ENCODE data around the gene HPSE. TPM values are rescaled to one million over a fixed set of nuclear protein-coding genes. Genes with fewer than 3 reads are reported as not detected.
A peak's percentile ranks its signal among the peaks of the same experiment; 100 is the strongest.

HPSE gene
- total and polyA plus RNA-seq, 9 of the 15 experiments (the other 6 are each of a cell fraction or from before 2014, with no cell fraction given): 0.01 to 0.42 (median 0.14) TPM; not detected in 1

DNA sequence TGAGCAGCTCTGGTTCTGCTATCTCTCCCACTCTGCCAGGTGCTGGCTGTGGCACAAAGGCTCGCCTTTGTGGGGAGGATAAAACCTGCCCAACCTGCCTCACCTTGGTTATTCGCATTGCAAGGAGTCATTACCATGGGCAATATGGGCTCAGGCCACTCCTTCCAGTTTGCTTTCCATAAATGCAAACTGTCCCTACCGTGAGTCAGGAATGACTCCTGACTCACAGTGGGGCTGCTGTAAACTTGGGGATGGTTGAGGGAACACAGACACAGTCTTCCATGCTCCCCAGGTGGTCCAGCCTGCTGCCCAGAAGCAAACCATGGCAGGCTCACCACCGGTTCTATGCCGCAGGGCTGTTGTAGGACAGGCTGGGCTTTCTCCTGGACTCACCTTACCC, 86.2 kb downstream of the HPSE start (continued):
- TF ChIP-seq, protein P1, sequence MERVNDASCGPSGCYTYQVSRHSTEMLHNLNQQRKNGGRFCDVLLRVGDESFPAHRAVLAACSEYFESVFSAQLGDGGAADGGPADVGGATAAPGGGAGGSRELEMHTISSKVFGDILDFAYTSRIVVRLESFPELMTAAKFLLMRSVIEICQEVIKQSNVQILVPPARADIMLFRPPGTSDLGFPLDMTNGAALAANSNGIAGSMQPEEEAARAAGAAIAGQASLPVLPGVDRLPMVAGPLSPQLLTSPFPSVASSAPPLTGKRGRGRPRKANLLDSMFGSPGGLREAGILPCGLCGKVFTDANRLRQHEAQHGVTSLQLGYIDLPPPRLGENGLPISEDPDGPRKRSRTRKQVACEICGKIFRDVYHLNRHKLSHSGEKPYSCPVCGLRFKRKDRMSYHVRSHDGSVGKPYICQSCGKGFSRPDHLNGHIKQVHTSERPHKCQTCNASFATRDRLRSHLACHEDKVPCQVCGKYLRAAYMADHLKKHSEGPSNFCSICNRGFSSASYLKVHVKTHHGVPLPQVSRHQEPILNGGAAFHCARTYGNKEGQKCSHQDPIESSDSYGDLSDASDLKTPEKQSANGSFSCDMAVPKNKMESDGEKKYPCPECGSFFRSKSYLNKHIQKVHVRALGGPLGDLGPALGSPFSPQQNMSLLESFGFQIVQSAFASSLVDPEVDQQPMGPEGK (CRISPR knock-in tag; IDR thresholded peaks at IDR 0.05; ENCODE audit: borderline replicate concordance): no peak
- no peak for TF ChIP-seq XRCC5 (IDR thresholded peaks at IDR 0.05; ENCODE audit: low read depth, low read length)

DNA sequence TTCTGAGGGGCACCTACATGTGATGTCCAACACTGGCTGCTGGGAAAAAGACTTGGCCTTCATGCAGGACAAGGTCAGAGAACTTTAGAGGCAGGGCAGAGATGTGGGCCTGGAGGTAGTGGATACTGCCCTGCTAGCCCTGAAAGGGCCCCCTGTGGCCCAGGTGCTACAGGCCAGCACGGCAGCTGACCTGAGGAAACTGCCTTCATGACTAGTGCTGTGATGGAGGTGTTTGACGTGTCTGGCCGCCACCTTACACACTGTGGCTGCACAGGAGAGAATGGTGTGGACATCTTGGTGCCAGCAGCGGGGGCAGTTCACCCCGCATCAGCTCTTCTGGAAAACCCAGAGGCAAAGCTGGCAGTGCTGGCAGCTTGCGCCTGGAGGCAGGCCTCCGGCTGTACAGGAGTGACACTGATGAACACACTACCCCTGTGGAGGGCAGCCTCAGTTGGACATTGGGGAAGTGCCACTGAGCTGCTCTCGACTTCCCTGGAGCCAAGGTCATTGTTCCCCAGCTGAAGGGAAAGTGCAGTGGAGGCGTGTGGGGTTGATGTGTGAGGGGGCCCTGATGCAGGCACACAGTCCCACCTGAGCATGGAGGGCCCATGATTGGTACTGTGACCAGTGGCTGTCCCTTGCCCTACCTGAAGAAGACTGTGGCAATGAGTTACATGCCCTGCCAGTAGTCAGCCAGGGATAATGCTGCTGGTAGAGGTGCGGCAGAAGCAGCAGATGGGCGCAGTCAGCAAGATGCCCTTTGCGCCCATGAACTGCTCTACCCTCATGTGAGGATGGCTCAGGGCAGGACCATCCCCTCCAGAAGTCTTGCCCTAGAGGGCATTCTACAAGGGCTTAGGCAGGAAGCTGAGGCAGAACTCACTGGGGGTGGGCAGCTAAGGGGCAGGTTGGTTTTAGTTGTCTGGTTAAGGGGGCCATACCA, 87.0 kb downstream of the HPSE start:
- in situ Hi-C loops (cut with MboI): no loop called here
- Histone ChIP-seq H3K9me3 (replicated peaks; ENCODE audit: control insufficient read depth, insufficient read depth, low read depth, low read length) (no peaks in the 10 kb centered on the region), H3K27ac (ENCODE audit: extremely low read depth, low read depth, low read length) (no peak overlapping the region), H3K27me3 (ENCODE audit: control insufficient read depth in 2 of 2, insufficient read depth in 2 of 2, low read length in 2 of 2) (no peaks in the 10 kb centered on the region), H3K9me1 (ENCODE audit: control insufficient read depth, insufficient read depth, low read length) (no peaks in the 10 kb centered on the region), H3K4me2 (ENCODE audit: insufficient read depth, low read length) (no peak overlapping the region), H3K4me3 (no peak overlapping the region), H3K9ac (ENCODE audit: insufficient read depth in 1 of 2, low read depth in 2 of 2, low read length in 2 of 2) (peak overlapping the region in 1 of 2 experiments; percentile 23; a peak in 1 of 4 replicates), H3K79me2 (ENCODE audit: control insufficient read depth, insufficient read depth, low read length) (no peaks in the 10 kb centered on the region), H3K36me3 (ENCODE audit: control insufficient read depth, insufficient read depth, low read length) (no peaks in the 10 kb centered on the region), H2AFZ (ENCODE audit: low read depth, low read length) (no peak overlapping the region), H3K4me1 (replicated peaks in 1 of 2; ENCODE audit: control insufficient read depth in 2 of 2, insufficient read depth in 2 of 2, low read length in 2 of 2) (no peaks in the 10 kb centered on the region; a peak in 1 of 5 replicates), H4K20me1 (replicated peaks; ENCODE audit: control insufficient read depth, insufficient read depth, low read length) (no peaks in the 10 kb centered on the region; the same call in 1 of the 2 replicates)
- ChIA-PET POLR2A (no interaction called here), CTCF (ENCODE audit: low intra/inter-chr PET ratio) (no interaction called here)
- DNase-seq (ENCODE audit: extremely low read depth in 1 of 4, low spot score in 3 of 4): no peak
- peak; percentile 52; the same call in 2 of the 3 replicates for ATAC-seq
- no peak for FAIRE-seq
- no TSS peak for BruUV-seq (replicated peaks)
- 37% methylated on average over 12 of the region's 12 CpGs for WGBS (ENCODE audit: insufficient coverage, low coverage, missing lambda C conversion rate)
- intact Hi-C loops (cut with micrococcal nuclease): no loop called here
- TF ChIP-seq, protein P2, sequence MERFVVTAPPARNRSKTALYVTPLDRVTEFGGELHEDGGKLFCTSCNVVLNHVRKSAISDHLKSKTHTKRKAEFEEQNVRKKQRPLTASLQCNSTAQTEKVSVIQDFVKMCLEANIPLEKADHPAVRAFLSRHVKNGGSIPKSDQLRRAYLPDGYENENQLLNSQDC (CRISPR knock-in tag; IDR thresholded peaks at IDR 0.05): no peak
- no peak for TF ChIP-seq ZNF408 (CRISPR knock-in tag; IDR thresholded peaks at IDR 0.05; ENCODE audit: low read depth)
- no peak for TF ChIP-seq NUFIP1 (IDR thresholded peaks at IDR 0.05; ENCODE audit: partially characterized antibody)
- TF ChIP-seq ZNF644 (tag; IDR thresholded peaks at IDR 0.05; ENCODE audit: low read depth): no peak
- TF ChIP-seq, protein P3, sequence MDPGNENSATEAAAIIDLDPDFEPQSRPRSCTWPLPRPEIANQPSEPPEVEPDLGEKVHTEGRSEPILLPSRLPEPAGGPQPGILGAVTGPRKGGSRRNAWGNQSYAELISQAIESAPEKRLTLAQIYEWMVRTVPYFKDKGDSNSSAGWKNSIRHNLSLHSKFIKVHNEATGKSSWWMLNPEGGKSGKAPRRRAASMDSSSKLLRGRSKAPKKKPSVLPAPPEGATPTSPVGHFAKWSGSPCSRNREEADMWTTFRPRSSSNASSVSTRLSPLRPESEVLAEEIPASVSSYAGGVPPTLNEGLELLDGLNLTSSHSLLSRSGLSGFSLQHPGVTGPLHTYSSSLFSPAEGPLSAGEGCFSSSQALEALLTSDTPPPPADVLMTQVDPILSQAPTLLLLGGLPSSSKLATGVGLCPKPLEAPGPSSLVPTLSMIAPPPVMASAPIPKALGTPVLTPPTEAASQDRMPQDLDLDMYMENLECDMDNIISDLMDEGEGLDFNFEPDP (CRISPR knock-in tag; IDR thresholded peaks at IDR 0.05): no peak
- TF ChIP-seq TAF9B (IDR thresholded peaks at IDR 0.05; ENCODE audit: partially characterized antibody): no peak
- no peak for TF ChIP-seq ZFP36 (IDR thresholded peaks at IDR 0.05; ENCODE audit: low read depth, low read length, partially characterized antibody)
- no peak for TF ChIP-seq PHF20 (IDR thresholded peaks at IDR 0.05; ENCODE audit: partially characterized antibody)
- no peak for TF ChIP-seq EP300 (IDR thresholded peaks at IDR 0.05; ENCODE audit: low read length)

Measured in K562 (cell line).